ENCODE data around the gene ASXL1.
"Not testable (repeated sequence)": the region's sequence is repeated elsewhere in the genome, so short reads cannot be mapped to it uniquely, and the experiment has no call there.

- TF ChIP-seq CTCF (IDR thresholded peaks at IDR 0.05; ENCODE audit: low read length); EZH2 (IDR thresholded peaks at IDR 0.05; ENCODE audit: borderline replicate concordance, low read length): not testable (repeated sequence)
Observed at GRCh38 chr20:32380037-32380436, 21.9 kb downstream of the ASXL1 start.
